NCI-H128 (cell line): Measurements from ENCODE around the gene TMEM174.
A peak's percentile ranks its signal among the peaks of the same experiment; 100 is the strongest.
"Not testable (repeated sequence)": the region's sequence is repeated elsewhere in the genome, so short reads cannot be mapped to it uniquely, and the experiment has no call there.

Experiments used
- DNase-seq: peaks from one replicate; lab custom pipeline; 2025; ENCODE audit not compliant: unreplicated experiment; lab: John Stamatoyannopoulos, UW

The TMEM174 gene

GRCh38 chr5:73193592-73193991, 20.6 kb downstream of the TMEM174 start:
- no peak for DNase-seq

GRCh38 chr5:73196201-73196600, 23.2 kb downstream of the TMEM174 start:
- no peak for DNase-seq

- no peak for DNase-seq
Measured at GRCh38 chr5:73197637-73198257, 24.8 kb downstream of the TMEM174 start.

- DNase-seq, result no peak
Measured at GRCh38 chr5:73198833-73199592, 26.0 kb downstream of the TMEM174 start.

- DNase-seq, result no peak
Measured at GRCh38 chr5:73199671-73200070, 26.7 kb downstream of the TMEM174 start.

GRCh38 chr5:73201547-73202513, 28.8 kb downstream of the TMEM174 start:
- DNase-seq, result no peak

- peak; percentile 23 for DNase-seq
Measured at GRCh38 chr5:73204332-73204731, 31.3 kb downstream of the TMEM174 start.

GRCh38 chr5:73204733-73205132, 31.7 kb downstream of the TMEM174 start:
- no peak for DNase-seq

- no peak for DNase-seq
Measured at GRCh38 chr5:73205305-73205704, 32.3 kb downstream of the TMEM174 start.

- not testable (repeated sequence) for DNase-seq
Measured at GRCh38 chr5:73207239-73207638, 34.2 kb downstream of the TMEM174 start.

GRCh38 chr5:73209075-73209474, 36.1 kb downstream of the TMEM174 start:
- DNase-seq, result not testable (repeated sequence)

- not testable (repeated sequence) for DNase-seq
Measured at GRCh38 chr5:73212693-73213092, 39.7 kb downstream of the TMEM174 start.

GRCh38 chr5:73213566-73213998, 40.6 kb downstream of the TMEM174 start:
- DNase-seq, result no peak

GRCh38 chr5:73214306-73214705, 41.3 kb downstream of the TMEM174 start:
- no peak for DNase-seq

- DNase-seq, result no peak
Measured at GRCh38 chr5:73214996-73215395, 42.0 kb downstream of the TMEM174 start.

- DNase-seq, result no peak
Measured at GRCh38 chr5:73215531-73215890, 42.5 kb downstream of the TMEM174 start.

GRCh38 chr5:73215891-73216610, 43.1 kb downstream of the TMEM174 start:
- DNase-seq, result peak; percentile 48

- no peak for DNase-seq
Measured at GRCh38 chr5:73218552-73219171, 45.7 kb downstream of the TMEM174 start.

GRCh38 chr5:73219336-73219735, 46.3 kb downstream of the TMEM174 start:
- DNase-seq, result not testable (repeated sequence)

GRCh38 chr5:73221161-73221560, 48.2 kb downstream of the TMEM174 start:
- no peak for DNase-seq
